Gastrocnemius medialis (tissue), 4 donors: ENCODE data around the gene BARX2.

Experiments used
- POLR2A ChIP-seq, 2 donors: fragments of 450-650 bp; IDR thresholded peaks; one replicate each; pipeline ENCODE4 v1.6.1; 2017; ENCODE audit warnings: antibody characterized with exemption in 2 of 2, mild to moderate bottlenecking in 2 of 2, moderate library complexity in 2 of 2
- TF ChIP-seq, protein P1 (sequence below), 5 experiments: fragments of 450-650 bp in 3 of 5; fragments of 200-600 bp in 2 of 5; sonication (generic) in 2 of 5; IDR thresholded peaks in 4 of 5; conservative IDR thresholded peaks in 1 of 5; 1 replicate in 4 of 5; 2 replicates in 1 of 5; pipeline ENCODE4 v1.5.1; 2016 to 2019; ENCODE audit warnings: antibody characterized with exemption in 5 of 5, mild to moderate bottlenecking in 3 of 5, moderate library complexity in 3 of 5

DNA sequence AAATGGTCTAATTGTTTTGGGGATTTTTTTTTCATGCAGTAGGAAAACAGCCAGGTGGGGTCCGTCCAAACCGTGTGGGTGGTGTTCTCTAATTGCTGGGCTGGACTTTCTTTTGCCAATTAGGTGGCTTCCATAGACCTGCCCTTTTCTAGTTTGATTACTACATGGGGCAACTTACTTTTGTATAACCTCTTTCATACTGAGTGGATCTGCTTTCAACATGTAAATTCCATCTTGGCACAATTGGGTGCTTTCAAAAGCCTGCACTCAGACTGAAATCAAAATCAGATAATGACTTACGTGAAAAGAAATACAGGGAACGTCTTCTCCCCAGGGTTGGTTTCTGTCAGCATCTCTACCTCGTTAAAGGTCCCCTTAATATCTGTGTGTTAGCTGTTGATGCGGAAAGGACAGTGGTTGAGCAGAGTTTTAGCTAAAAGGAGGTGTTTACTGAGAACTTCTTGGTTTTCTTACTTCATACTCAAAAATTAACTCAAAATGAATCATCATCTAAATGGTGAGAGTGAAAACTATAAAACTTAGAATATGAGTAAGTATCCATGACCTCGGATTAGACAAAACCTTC, 72.1 kb downstream of the BARX2 start:
- TF ChIP-seq, protein P1, sequence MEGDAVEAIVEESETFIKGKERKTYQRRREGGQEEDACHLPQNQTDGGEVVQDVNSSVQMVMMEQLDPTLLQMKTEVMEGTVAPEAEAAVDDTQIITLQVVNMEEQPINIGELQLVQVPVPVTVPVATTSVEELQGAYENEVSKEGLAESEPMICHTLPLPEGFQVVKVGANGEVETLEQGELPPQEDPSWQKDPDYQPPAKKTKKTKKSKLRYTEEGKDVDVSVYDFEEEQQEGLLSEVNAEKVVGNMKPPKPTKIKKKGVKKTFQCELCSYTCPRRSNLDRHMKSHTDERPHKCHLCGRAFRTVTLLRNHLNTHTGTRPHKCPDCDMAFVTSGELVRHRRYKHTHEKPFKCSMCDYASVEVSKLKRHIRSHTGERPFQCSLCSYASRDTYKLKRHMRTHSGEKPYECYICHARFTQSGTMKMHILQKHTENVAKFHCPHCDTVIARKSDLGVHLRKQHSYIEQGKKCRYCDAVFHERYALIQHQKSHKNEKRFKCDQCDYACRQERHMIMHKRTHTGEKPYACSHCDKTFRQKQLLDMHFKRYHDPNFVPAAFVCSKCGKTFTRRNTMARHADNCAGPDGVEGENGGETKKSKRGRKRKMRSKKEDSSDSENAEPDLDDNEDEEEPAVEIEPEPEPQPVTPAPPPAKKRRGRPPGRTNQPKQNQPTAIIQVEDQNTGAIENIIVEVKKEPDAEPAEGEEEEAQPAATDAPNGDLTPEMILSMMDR (IDR thresholded peaks at IDR 0.05 in 4 of 5, conservative IDR thresholded peaks at IDR 0.05 in 1 of 5): no peak
- no peak for TF ChIP-seq POLR2A (IDR thresholded peaks at IDR 0.05)
